Measurements from ENCODE around the gene KANSL2. TPM values are rescaled to one million over a fixed set of nuclear protein-coding genes. Genes with fewer than 3 reads are reported as not detected.
A peak's percentile ranks its signal among the peaks of the same experiment; 100 is the strongest.

The KANSL2 gene
- total and polyA plus RNA-seq, 9 of the 15 experiments (the other 6 are each of a cell fraction or from before 2014, with no cell fraction given), result 41.1 to 89.8 (median 55.4) TPM

DNA sequence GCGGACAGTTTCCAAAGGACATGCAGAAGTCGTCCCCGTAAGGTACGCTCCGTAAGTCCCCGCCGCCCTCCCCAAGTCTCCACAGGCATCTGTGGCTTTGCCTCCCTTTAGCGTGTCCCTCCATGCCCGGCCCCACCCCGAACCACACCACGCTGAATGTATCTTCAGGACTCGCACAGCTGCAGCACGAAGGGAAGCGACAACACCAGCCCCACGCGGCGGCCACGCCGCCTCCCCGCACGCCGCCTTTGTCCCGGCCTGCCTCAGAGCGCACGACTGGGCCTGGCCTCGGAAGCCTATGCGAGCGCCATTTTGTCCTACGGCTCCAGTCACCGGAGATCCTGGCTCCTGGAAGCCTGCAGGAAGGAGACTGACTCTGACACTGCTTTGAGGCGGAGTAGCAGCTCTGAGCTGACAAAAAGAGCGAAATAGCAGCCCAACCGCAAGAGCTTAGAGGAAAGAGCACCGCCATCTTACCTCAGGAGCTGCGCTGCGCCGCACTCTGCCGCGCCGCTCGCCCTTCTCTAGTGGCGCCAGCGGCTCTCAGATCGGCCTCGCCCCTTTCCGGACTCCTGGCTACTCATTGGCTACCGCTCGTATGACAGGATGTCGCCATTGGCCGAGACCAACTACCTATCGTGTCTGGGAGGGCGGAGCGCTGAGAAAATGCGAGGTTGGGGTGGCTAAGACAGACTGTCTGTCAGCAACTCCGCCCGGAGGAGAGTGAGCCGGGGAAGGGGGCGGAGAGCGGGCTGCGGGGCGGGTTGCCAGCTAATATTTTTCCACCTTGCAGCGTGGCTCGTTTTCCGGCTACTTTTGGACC lies at the start of gene KANSL2 (continued):
- TF ChIP-seq, protein P1, sequence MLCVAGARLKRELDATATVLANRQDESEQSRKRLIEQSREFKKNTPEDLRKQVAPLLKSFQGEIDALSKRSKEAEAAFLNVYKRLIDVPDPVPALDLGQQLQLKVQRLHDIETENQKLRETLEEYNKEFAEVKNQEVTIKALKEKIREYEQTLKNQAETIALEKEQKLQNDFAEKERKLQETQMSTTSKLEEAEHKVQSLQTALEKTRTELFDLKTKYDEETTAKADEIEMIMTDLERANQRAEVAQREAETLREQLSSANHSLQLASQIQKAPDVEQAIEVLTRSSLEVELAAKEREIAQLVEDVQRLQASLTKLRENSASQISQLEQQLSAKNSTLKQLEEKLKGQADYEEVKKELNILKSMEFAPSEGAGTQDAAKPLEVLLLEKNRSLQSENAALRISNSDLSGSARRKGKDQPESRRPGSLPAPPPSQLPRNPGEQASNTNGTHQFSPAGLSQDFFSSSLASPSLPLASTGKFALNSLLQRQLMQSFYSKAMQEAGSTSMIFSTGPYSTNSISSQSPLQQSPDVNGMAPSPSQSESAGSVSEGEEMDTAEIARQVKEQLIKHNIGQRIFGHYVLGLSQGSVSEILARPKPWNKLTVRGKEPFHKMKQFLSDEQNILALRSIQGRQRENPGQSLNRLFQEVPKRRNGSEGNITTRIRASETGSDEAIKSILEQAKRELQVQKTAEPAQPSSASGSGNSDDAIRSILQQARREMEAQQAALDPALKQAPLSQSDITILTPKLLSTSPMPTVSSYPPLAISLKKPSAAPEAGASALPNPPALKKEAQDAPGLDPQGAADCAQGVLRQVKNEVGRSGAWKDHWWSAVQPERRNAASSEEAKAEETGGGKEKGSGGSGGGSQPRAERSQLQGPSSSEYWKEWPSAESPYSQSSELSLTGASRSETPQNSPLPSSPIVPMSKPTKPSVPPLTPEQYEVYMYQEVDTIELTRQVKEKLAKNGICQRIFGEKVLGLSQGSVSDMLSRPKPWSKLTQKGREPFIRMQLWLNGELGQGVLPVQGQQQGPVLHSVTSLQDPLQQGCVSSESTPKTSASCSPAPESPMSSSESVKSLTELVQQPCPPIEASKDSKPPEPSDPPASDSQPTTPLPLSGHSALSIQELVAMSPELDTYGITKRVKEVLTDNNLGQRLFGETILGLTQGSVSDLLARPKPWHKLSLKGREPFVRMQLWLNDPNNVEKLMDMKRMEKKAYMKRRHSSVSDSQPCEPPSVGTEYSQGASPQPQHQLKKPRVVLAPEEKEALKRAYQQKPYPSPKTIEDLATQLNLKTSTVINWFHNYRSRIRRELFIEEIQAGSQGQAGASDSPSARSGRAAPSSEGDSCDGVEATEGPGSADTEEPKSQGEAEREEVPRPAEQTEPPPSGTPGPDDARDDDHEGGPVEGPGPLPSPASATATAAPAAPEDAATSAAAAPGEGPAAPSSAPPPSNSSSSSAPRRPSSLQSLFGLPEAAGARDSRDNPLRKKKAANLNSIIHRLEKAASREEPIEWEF (CRISPR knock-in tag; IDR thresholded peaks at IDR 0.05), result no peak
- peak; percentile 70 for TF ChIP-seq L3MBTL2 (IDR thresholded peaks at IDR 0.05)
- no peak for TF ChIP-seq ELF4 (CRISPR knock-in tag; IDR thresholded peaks at IDR 0.05)
- TF ChIP-seq SMAD1 (IDR thresholded peaks at IDR 0.05; ENCODE audit: low read depth, low read length, partially characterized antibody), result no peak
- TF ChIP-seq ARHGAP35 (IDR thresholded peaks at IDR 0.05; ENCODE audit: partially characterized antibody), result no peak
- no peak for TF ChIP-seq ZNF408 (CRISPR knock-in tag; IDR thresholded peaks at IDR 0.05; ENCODE audit: low read depth)
- TF ChIP-seq NFIC (IDR thresholded peaks at IDR 0.05), result peak; percentile 62
- peak; percentile 64; the same call in 1 of the 2 replicates for TF ChIP-seq NR4A1 (CRISPR knock-in tag; IDR thresholded peaks at IDR 0.05)
- peak; percentile 78; the same call in 1 of the 2 replicates for TF ChIP-seq NR4A1 (tag; IDR thresholded peaks at IDR 0.05)
- TF ChIP-seq, protein P2, sequence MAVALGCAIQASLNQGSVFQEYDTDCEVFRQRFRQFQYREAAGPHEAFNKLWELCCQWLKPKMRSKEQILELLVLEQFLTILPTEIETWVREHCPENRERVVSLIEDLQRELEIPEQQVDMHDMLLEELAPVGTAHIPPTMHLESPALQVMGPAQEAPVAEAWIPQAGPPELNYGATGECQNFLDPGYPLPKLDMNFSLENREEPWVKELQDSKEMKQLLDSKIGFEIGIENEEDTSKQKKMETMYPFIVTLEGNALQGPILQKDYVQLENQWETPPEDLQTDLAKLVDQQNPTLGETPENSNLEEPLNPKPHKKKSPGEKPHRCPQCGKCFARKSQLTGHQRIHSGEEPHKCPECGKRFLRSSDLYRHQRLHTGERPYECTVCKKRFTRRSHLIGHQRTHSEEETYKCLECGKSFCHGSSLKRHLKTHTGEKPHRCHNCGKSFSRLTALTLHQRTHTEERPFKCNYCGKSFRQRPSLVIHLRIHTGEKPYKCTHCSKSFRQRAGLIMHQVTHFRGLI (CRISPR knock-in tag; IDR thresholded peaks at IDR 0.05), result no peak
- peak; percentile 36; the same call in 1 of the 2 replicates for TF ChIP-seq ZNF143 (CRISPR knock-in tag; IDR thresholded peaks at IDR 0.05)
- TF ChIP-seq PURB (CRISPR knock-in tag; IDR thresholded peaks at IDR 0.05; ENCODE audit: low read depth), result no peak
- TF ChIP-seq BRD9 (IDR thresholded peaks at IDR 0.05; ENCODE audit: low read depth, partially characterized antibody), result peak; percentile 47
- no peak for TF ChIP-seq ZNF324 (CRISPR knock-in tag; IDR thresholded peaks at IDR 0.05)
- peak; percentile 19; the same call in 1 of the 2 replicates for TF ChIP-seq HDAC2 (IDR thresholded peaks at IDR 0.05)
- TF ChIP-seq, protein P3, sequence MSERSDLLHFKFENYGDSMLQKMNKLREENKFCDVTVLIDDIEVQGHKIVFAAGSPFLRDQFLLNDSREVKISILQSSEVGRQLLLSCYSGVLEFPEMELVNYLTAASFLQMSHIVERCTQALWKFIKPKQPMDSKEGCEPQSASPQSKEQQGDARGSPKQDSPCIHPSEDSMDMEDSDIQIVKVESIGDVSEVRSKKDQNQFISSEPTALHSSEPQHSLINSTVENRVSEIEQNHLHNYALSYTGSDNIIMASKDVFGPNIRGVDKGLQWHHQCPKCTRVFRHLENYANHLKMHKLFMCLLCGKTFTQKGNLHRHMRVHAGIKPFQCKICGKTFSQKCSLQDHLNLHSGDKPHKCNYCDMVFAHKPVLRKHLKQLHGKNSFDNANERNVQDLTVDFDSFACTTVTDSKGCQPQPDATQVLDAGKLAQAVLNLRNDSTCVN (CRISPR knock-in tag; IDR thresholded peaks at IDR 0.05), result 0 out of 2 replicates have a peak, but pooled peaks have one; percentile 46
- no peak for TF ChIP-seq IFI16 (CRISPR knock-in tag; IDR thresholded peaks at IDR 0.05)
- TF ChIP-seq SMARCB1 (IDR thresholded peaks at IDR 0.05; ENCODE audit: insufficient read length, low read depth), result no peak
- TF ChIP-seq SAFB (IDR thresholded peaks at IDR 0.05; ENCODE audit: borderline replicate concordance, low read depth, low read length), result no peak; the same call in 1 of the 2 replicates
- TF ChIP-seq ZBTB7A (IDR thresholded peaks at IDR 0.05; ENCODE audit: borderline replicate concordance, control insufficient read depth, low read depth, low read length), result no peak
- no peak for TF ChIP-seq SIRT6 (IDR thresholded peaks at IDR 0.05; ENCODE audit: low read depth, low read length)

Data from K562 (cell line).